DMS 273 treated with DMSO at 0.1 percent for 48 hours (cell line): ENCODE measurements around the gene CLPTM1.
"Not testable (repeated sequence)": the region's sequence is repeated elsewhere in the genome, so short reads cannot be mapped to it uniquely, and the experiment has no call there.

Source experiments
- DNase-seq: peaks from one replicate; lab custom pipeline; 2025; lab: John Stamatoyannopoulos, UW

Gene CLPTM1

GRCh38 chr19:44943801-44944249 is 11.4 kb upstream of the CLPTM1 start:
- DNase-seq, result no peak

GRCh38 chr19:44947041-44947581 is 8.1 kb upstream of the CLPTM1 start:
- no peak for DNase-seq

- no peak for DNase-seq
Measured at GRCh38 chr19:44948237-44948636, 6.9 kb upstream of the CLPTM1 start.

- DNase-seq, result peak; percentile 22
Measured at GRCh38 chr19:44948763-44949374, 6.3 kb upstream of the CLPTM1 start.

- DNase-seq, result no peak
Measured at GRCh38 chr19:44949550-44949949, 5.6 kb upstream of the CLPTM1 start.

GRCh38 chr19:44951179-44952159 is 3.7 kb upstream of the CLPTM1 start:
- peak; percentile 39 for DNase-seq

- no peak for DNase-seq
Measured at GRCh38 chr19:44954278-44954648, 917 bp upstream of the CLPTM1 start.

GRCh38 chr19:44955505-44956439 is 592 bp downstream of the CLPTM1 start:
- no peak for DNase-seq

- no peak for DNase-seq
Measured at GRCh38 chr19:44957526-44957925, 2.3 kb downstream of the CLPTM1 start.

- DNase-seq, result no peak
Measured at GRCh38 chr19:44958090-44958489, 2.9 kb downstream of the CLPTM1 start.

GRCh38 chr19:44959691-44960090 is 4.5 kb downstream of the CLPTM1 start:
- no peak for DNase-seq

GRCh38 chr19:44960906-44961728 is 5.9 kb downstream of the CLPTM1 start:
- DNase-seq, result no peak

- no peak for DNase-seq
Measured at GRCh38 chr19:44961821-44962220, 6.6 kb downstream of the CLPTM1 start.

GRCh38 chr19:44968118-44968517 is 12.9 kb downstream of the CLPTM1 start:
- no peak for DNase-seq

- DNase-seq, result no peak
Measured at GRCh38 chr19:44968670-44969069, 13.5 kb downstream of the CLPTM1 start.

GRCh38 chr19:44969437-44969836 is 14.3 kb downstream of the CLPTM1 start:
- DNase-seq, result no peak

GRCh38 chr19:44971451-44971850 is 16.3 kb downstream of the CLPTM1 start:
- not testable (repeated sequence) for DNase-seq

- DNase-seq, result no peak
Measured at GRCh38 chr19:44972802-44973201, 17.6 kb downstream of the CLPTM1 start.

GRCh38 chr19:44973982-44974735 is 19.0 kb downstream of the CLPTM1 start:
- DNase-seq, result no peak

- no peak for DNase-seq
Measured at GRCh38 chr19:44974857-44975256, 19.7 kb downstream of the CLPTM1 start.
